Peyer's patch (tissue), 4 donors: ENCODE data around the gene CNTN2. TPM values are rescaled to one million over a fixed set of nuclear protein-coding genes. Genes with fewer than 3 reads are reported as not detected.

Experiments
- DNase-seq, 3 donors: peaks; one replicate each; pipeline ENCODE4 v3.0.0-alpha.2; 2017 to 2019
- H3K27ac ChIP-seq, 4 donors: fragments of 200-600 bp; sonication (generic); one replicate each; pipeline ENCODE4 v1.5.1; 2016 to 2019
- H3K27me3 ChIP-seq, 2 donors: fragments of 200-600 bp; sonication (generic); one replicate each; pipeline ENCODE4 v1.5.1; 2019
- H3K36me3 ChIP-seq, 3 donors: fragments of 200-600 bp; sonication (generic); one replicate each; pipeline ENCODE4 v1.5.1; 2016 to 2019
- H3K4me1 ChIP-seq, 4 donors: fragments of 200-600 bp; sonication (generic); one replicate each; pipeline ENCODE4 v1.5.1; 2016 to 2019
- H3K4me3 ChIP-seq, 4 donors: fragments of 200-600 bp; sonication (generic); 1 replicate in 3 of 4; 2 replicates in 1 of 4; pipeline ENCODE4 v1.5.1; 2016 to 2019; ENCODE audit warnings: mild to moderate bottlenecking in 1 of 4
- H3K9me3 ChIP-seq, 4 donors: fragments of 200-600 bp; sonication (generic); one replicate each; pipeline ENCODE4 v1.5.1; 2016 to 2019; ENCODE audit warnings: mild to moderate bottlenecking in 1 of 4
- POLR2A ChIP-seq, 2 donors: fragments of 450-650 bp; IDR thresholded peaks; one replicate each; pipeline ENCODE4 v1.5.1; 2017; ENCODE audit warnings: antibody characterized with exemption in 2 of 2, mild to moderate bottlenecking in 2 of 2, moderate library complexity in 2 of 2
- total RNA-seq, 4 donors: library from RNA; depleted of rRNA; stranded (reverse); fragments of >200 nt; gene quantifications; one replicate each; pipeline ENCODE4 v1.1.0, GENCODE V29; 2016
- TF ChIP-seq, protein P1 (sequence below), 6 experiments: fragments of 450-650 bp in 4 of 6; fragments of 200-600 bp in 2 of 6; sonication (generic) in 1 of 6; IDR thresholded peaks; one replicate each; pipeline ENCODE4 v1.5.1; 2017 to 2019; ENCODE audit warnings: antibody characterized with exemption in 6 of 6, mild to moderate bottlenecking in 3 of 6, moderate library complexity in 1 of 6

CNTN2 gene
- total RNA-seq, 4 donors from 2014 or later = 0.18 to 2.8 TPM; not detected in 2

DNA sequence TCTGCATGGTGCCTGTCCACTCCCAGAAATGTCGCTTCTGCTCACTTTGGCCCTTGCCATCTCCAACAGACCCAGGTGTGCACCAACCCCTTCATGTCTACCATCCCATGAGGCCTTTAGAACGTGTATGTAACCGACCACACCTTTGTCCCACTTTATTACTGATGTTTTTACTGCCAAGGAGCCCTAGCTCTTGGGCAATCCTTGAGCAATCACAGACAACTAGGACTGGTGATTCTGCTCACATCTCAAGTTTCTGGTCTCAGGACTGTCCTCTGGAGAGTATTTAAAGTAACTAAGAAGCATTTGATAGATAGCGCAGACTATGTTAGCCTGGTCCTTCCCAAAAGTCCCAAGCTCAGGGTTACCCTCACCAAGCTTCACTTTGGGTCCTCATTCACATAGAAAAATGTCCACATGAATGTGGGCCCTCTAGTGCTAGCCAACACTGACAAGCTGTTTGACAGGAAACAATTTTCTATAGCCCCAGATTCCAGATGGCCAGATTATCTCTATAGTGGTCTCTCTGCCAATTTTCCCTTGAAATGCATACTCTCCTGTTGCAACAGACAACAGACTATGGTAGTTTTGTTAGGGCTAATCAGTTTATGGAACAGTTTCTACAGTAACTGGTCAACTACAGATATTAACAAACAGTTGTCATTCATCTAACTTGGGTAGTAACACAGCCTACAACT lies 48.2 kb downstream of the CNTN2 start:
- TF ChIP-seq POLR2A (IDR thresholded peaks at IDR 0.05) = no peak
- TF ChIP-seq, protein P1, sequence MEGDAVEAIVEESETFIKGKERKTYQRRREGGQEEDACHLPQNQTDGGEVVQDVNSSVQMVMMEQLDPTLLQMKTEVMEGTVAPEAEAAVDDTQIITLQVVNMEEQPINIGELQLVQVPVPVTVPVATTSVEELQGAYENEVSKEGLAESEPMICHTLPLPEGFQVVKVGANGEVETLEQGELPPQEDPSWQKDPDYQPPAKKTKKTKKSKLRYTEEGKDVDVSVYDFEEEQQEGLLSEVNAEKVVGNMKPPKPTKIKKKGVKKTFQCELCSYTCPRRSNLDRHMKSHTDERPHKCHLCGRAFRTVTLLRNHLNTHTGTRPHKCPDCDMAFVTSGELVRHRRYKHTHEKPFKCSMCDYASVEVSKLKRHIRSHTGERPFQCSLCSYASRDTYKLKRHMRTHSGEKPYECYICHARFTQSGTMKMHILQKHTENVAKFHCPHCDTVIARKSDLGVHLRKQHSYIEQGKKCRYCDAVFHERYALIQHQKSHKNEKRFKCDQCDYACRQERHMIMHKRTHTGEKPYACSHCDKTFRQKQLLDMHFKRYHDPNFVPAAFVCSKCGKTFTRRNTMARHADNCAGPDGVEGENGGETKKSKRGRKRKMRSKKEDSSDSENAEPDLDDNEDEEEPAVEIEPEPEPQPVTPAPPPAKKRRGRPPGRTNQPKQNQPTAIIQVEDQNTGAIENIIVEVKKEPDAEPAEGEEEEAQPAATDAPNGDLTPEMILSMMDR (IDR thresholded peaks at IDR 0.05) = no peak
- Histone ChIP-seq H3K36me3 (peaks cover 0 to 81% (median 0%) of the 10 kb centered on the region in 3 donors), H3K4me1 (no peaks in the 10 kb centered on the region), H3K9me3 (no peaks in the 10 kb centered on the region), H3K27me3 (no peaks in the 10 kb centered on the region), H3K27ac (no peak overlapping the region), H3K4me3 (no peak overlapping the region)
- no peak for DNase-seq

DNA sequence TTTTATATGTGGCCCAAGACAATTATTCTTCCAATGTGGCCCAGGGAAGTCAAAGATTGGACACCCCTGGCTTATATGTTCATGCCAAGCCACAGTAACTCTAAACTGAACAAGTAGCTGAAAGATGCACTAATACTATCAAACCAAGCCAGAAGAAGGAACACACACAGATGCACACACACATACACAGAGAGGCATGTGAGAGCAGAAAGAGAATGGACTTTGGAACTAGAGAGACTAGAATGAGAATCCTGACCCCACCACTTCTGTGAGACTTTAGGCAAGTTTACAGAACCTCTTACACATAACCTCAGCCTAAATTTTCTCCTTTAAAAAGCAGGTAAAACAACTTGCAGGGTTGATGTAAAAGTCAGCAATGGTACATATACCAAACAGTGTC lies 52.4 kb downstream of the CNTN2 start:
- Histone ChIP-seq H3K27me3 (no peaks in the 10 kb centered on the region), H3K9me3 (no peaks in the 10 kb centered on the region), H3K4me1 (no peaks in the 10 kb centered on the region), H3K4me3 (no peak overlapping the region), H3K27ac (no peak overlapping the region), H3K36me3 (peaks cover 0 to 93% (median 4%) of the 10 kb centered on the region in 3 donors)
- DNase-seq = no peak
- TF ChIP-seq POLR2A (IDR thresholded peaks at IDR 0.05) = no peak
- TF ChIP-seq, protein P1 (IDR thresholded peaks at IDR 0.05) = no peak

DNA sequence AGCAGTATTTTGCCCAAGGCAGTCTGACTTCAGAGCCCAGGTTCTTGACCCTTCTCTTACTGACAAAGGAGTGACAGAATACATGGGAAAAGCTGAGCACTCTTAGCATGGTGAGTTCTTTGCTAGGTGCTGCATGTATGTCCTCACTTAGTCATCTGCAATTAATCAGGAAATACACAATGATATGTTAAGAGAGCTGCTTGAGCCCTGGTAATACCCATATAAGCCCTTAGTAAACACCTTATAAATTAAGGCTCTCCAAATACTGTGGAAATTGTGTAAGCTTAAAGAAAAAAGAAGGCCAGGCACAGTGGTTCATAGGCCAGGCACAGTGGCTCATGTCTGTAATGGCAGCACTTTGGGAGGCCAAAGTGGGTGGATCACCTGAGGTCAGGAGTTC lies 55.2 kb downstream of the CNTN2 start:
- Histone ChIP-seq H3K4me3 (no peak overlapping the region), H3K4me1 (no peaks in the 10 kb centered on the region), H3K36me3 (peaks cover 0 to 95% (median 6%) of the 10 kb centered on the region in 3 donors), H3K27ac (no peak overlapping the region), H3K9me3 (no peaks in the 10 kb centered on the region), H3K27me3 (no peaks in the 10 kb centered on the region)
- DNase-seq = no peak
- TF ChIP-seq POLR2A (IDR thresholded peaks at IDR 0.05) = no peak
- TF ChIP-seq, protein P1 (IDR thresholded peaks at IDR 0.05) = no peak

DNA sequence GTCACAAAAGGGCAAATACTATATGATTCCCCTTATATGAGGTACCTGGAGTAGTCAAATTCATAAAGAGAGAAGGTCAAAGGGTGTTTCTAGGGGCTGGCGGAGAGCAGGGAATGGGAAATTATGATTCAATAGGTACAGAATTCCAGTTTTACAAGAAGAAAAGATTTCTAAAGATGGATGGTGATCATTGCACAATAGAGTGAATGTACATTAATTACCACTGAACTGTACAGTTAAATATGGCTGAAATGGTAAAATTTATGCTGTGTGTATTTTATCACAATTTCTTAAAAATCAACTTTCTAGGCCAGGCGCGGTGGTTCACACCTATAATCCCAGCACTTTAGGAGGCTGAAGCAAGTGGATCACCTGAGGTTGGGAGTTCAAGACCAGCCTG lies 59.4 kb downstream of the CNTN2 start:
- Histone ChIP-seq H3K27ac (no peak overlapping the region), H3K4me1 (no peaks in the 10 kb centered on the region), H3K4me3 (no peak overlapping the region), H3K36me3 (peaks cover 0 to 93% (median 6%) of the 10 kb centered on the region in 3 donors), H3K27me3 (no peaks in the 10 kb centered on the region), H3K9me3 (no peaks in the 10 kb centered on the region)
- TF ChIP-seq POLR2A (IDR thresholded peaks at IDR 0.05) = no peak
- TF ChIP-seq, protein P1 (IDR thresholded peaks at IDR 0.05) = no peak
- DNase-seq = no peak

DNA sequence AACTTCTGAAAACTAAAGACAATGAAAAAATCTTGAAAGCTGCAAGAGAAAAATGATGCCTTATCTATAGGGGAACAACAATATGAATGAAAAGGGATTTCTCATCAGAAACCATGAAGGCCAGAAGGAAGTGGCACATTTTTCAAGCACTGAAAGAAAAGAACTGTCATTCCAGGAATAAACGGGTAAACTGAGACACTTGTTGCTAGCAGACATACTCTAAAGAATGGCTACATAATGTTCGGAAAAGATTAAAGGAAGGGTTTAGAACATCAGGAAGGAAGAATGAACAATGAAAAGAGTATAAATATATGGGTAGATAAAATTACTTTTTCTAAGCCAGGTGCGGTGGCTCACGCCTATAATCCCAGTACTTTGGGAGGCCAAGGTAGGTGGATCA lies 64.3 kb downstream of the CNTN2 start:
- H3K4me3 ChIP-seq = no peak overlapping the region
- H3K27ac ChIP-seq = no peak overlapping the region
- H3K9me3 ChIP-seq = no peaks in the 10 kb centered on the region
- TF ChIP-seq POLR2A (IDR thresholded peaks at IDR 0.05) = no peak
- TF ChIP-seq, protein P1 (IDR thresholded peaks at IDR 0.05) = no peak
- no peaks in the 10 kb centered on the region for H3K27me3 ChIP-seq
- no peak for DNase-seq
- H3K4me1 ChIP-seq = no peaks in the 10 kb centered on the region
- H3K36me3 ChIP-seq = peaks cover 0 to 89% (median 0%) of the 10 kb centered on the region in 3 donors
